ENCODE measurements around the gene APAF1. TPM values are rescaled to one million over a fixed set of nuclear protein-coding genes. Genes with fewer than 3 reads are reported as not detected.

The APAF1 gene
- total and polyA plus RNA-seq, 4 donors = 1.9 to 11.6 (median 6.6) TPM

- WGBS = 81% methylated on average over 3 of the region's 3 CpGs
These were observed 113.2 kb downstream of the APAF1 start for GRCh38 chr12:98758331-98758730.

GRCh38 chr12:98763656-98764055, 118.6 kb downstream of the APAF1 start:
- no peak for DNase-seq (ENCODE audit: low spot score)
- WGBS = 94% methylated on average over 4 of the region's 4 CpGs

More at GRCh38 chr12:98758331-98758730, 113.2 kb downstream of the APAF1 start:
- Histone ChIP-seq H3K36me3 (ENCODE audit: control insufficient read depth in 4 of 4, insufficient read depth in 3 of 4, low read depth in 1 of 4, low read length in 3 of 4) (no peaks in the 10 kb centered on the region), H3K4me1 (ENCODE audit: control insufficient read depth in 4 of 4, insufficient read depth in 4 of 4, low read length in 3 of 4) (no peaks in the 10 kb centered on the region), H3K9me3 (ENCODE audit: control insufficient read depth in 4 of 4, low read length in 3 of 4) (no peaks in the 10 kb centered on the region), H3K27ac (ENCODE audit: low read depth in 1 of 2, low read length in 2 of 2) (no peak overlapping the region), H3K27me3 (ENCODE audit: control insufficient read depth in 4 of 4, insufficient read depth in 4 of 4, low read length in 3 of 4) (peaks cover 0 to 4% (median 0%) of the 10 kb centered on the region in 4 donors), H3K9ac (ENCODE audit: low read depth in 1 of 2, low read length in 2 of 2) (no peak overlapping the region), H3K4me3 (ENCODE audit: low read depth in 1 of 3, low read length in 3 of 3) (no peak overlapping the region)
- no peak for TF ChIP-seq TAF1 (conservative IDR thresholded peaks at IDR 0.05)
- no peak for TF ChIP-seq FOXA1 (IDR thresholded peaks at IDR 0.05)
- no peak for TF ChIP-seq SP1 (IDR thresholded peaks at IDR 0.05)
- no peak for DNase-seq (ENCODE audit: low spot score)

GRCh38 chr12:98767248-98767647, 122.2 kb downstream of the APAF1 start:
- H3K9ac ChIP-seq (ENCODE audit: low read depth in 1 of 2, low read length in 2 of 2) = no peak overlapping the region
- H3K27ac ChIP-seq (ENCODE audit: low read depth in 1 of 2, low read length in 2 of 2) = no peak overlapping the region
- no peaks in the 10 kb centered on the region for H3K36me3 ChIP-seq (ENCODE audit: control insufficient read depth in 4 of 4, insufficient read depth in 3 of 4, low read depth in 1 of 4, low read length in 3 of 4)
- peaks cover 0 to 3% (median 0%) of the 10 kb centered on the region in 4 donors for H3K27me3 ChIP-seq (ENCODE audit: control insufficient read depth in 4 of 4, insufficient read depth in 4 of 4, low read length in 3 of 4)
- H3K9me3 ChIP-seq (ENCODE audit: control insufficient read depth in 4 of 4, low read length in 3 of 4) = no peaks in the 10 kb centered on the region
- WGBS = 84% methylated on average over 9 of the region's 9 CpGs
- TF ChIP-seq RXRA (IDR thresholded peaks at IDR 0.05) = no peak
- no peak for TF ChIP-seq JUND (IDR thresholded peaks at IDR 0.05)
- TF ChIP-seq NR2F2 (IDR thresholded peaks at IDR 0.05) = no peak
- no peak for TF ChIP-seq REST (IDR thresholded peaks at IDR 0.05)
- no peak for TF ChIP-seq HNF4A (conservative IDR thresholded peaks at IDR 0.05)
- no peak for DNase-seq (ENCODE audit: low spot score)
- no peaks in the 10 kb centered on the region for H3K4me1 ChIP-seq (ENCODE audit: control insufficient read depth in 4 of 4, insufficient read depth in 4 of 4, low read length in 3 of 4)
- no peak overlapping the region for H3K4me3 ChIP-seq (ENCODE audit: low read depth in 1 of 3, low read length in 3 of 3)

More at GRCh38 chr12:98763656-98764055, 118.6 kb downstream of the APAF1 start:
- no peaks in the 10 kb centered on the region for H3K4me1 ChIP-seq (ENCODE audit: control insufficient read depth in 4 of 4, insufficient read depth in 4 of 4, low read length in 3 of 4)
- no peak overlapping the region for H3K27ac ChIP-seq (ENCODE audit: low read depth in 1 of 2, low read length in 2 of 2)
- H3K9ac ChIP-seq (ENCODE audit: low read depth in 1 of 2, low read length in 2 of 2) = no peak overlapping the region
- no peaks in the 10 kb centered on the region for H3K36me3 ChIP-seq (ENCODE audit: control insufficient read depth in 4 of 4, insufficient read depth in 3 of 4, low read depth in 1 of 4, low read length in 3 of 4)
- H3K9me3 ChIP-seq (ENCODE audit: control insufficient read depth in 4 of 4, low read length in 3 of 4) = no peaks in the 10 kb centered on the region
- peaks cover 0 to 7% (median 0%) of the 10 kb centered on the region in 4 donors for H3K27me3 ChIP-seq (ENCODE audit: control insufficient read depth in 4 of 4, insufficient read depth in 4 of 4, low read length in 3 of 4)
- H3K4me3 ChIP-seq (ENCODE audit: low read depth in 1 of 3, low read length in 3 of 3) = no peak overlapping the region
- TF ChIP-seq YY1 (IDR thresholded peaks at IDR 0.05) = no peak
- no peak for TF ChIP-seq ZBTB33 (IDR thresholded peaks at IDR 0.05)
- no peak for TF ChIP-seq NR2F2 (IDR thresholded peaks at IDR 0.05)
- no peak for TF ChIP-seq HNF4A (conservative IDR thresholded peaks at IDR 0.05)

Measured in liver (tissue), 9 donors.